IMR-90 (cell line): ENCODE results near the gene AZIN2. TPM values are rescaled to one million over a fixed set of nuclear protein-coding genes. Genes with fewer than 3 reads are reported as not detected.

Experiments
- ATAC-seq: fragments of 200-7000 bp; cut with Tn5 transposase; 2 replicates; pipeline ENCODE4 v1.9.1; 2020; ENCODE audit warnings: low read depth, mild to moderate bottlenecking, moderate library complexity
- BruUV-seq: library from RNA; stranded (reverse); fragments of 400-500 nt; replicated peaks from 2 replicates; lab custom pipeline; 2021; lab: Mats Ljungman, UMichigan
- CTCF ChIA-PET: fragments of 300-600 bp; formaldehyde crosslinking; extraction: SDS; loops from one replicate; lab custom pipeline; 2021; ENCODE audit warnings: antibody characterized with exemption; lab: Yijun Ruan, JAX
- POLR2A ChIA-PET: fragments of 300-600 bp; sonication (Branson Sonifier 250); formaldehyde crosslinking; loops from one replicate; lab custom pipeline; 2022; ENCODE audit warnings: antibody characterized with exemption; ENCODE audit not compliant: unreplicated experiment; lab: Charles Lee
- DNase-seq: peaks from one replicate; pipeline ENCODE4 v3.0.0; 2013
- H2AFZ ChIP-seq: replicated peaks from 2 replicates; pipeline ENCODE3; 2013; ENCODE audit warnings: low read length, mild to moderate bottlenecking; ENCODE audit not compliant: poor library complexity
- H2AK5ac ChIP-seq: 2 replicates; pipeline ENCODE4 v1.6.1; 2013; ENCODE audit warnings: low read depth, low read length, inconsistent platforms
- H2AK9ac ChIP-seq: replicated peaks from 2 replicates; pipeline ENCODE3; 2013; ENCODE audit warnings: mild to moderate bottlenecking, low read depth, low read length, moderate library complexity; ENCODE audit not compliant: poor library complexity
- H2BK120ac ChIP-seq: 2 replicates; pipeline ENCODE4 v1.6.1; 2013; ENCODE audit warnings: low read depth, low read length, inconsistent platforms
- H2BK15ac ChIP-seq: 3 replicates; pipeline ENCODE4 v1.6.1; 2013; ENCODE audit warnings: low read depth, low read length, inconsistent platforms
- H2BK20ac ChIP-seq: 2 replicates; pipeline ENCODE4 v1.6.1; 2013; ENCODE audit warnings: low read depth, mild to moderate bottlenecking, inconsistent platforms, low read length, moderate library complexity
- H2BK5ac ChIP-seq: 2 replicates; pipeline ENCODE4 v1.6.1; 2013; ENCODE audit warnings: mild to moderate bottlenecking, low read depth, low read length, inconsistent platforms; ENCODE audit not compliant: poor library complexity, severe bottlenecking
- H3K14ac ChIP-seq: replicated peaks from 2 replicates; pipeline ENCODE4 v1.6.1; 2013; ENCODE audit warnings: low read depth, low read length, inconsistent platforms
- H3K18ac ChIP-seq: 2 replicates; pipeline ENCODE4 v1.6.1; 2013; ENCODE audit warnings: low read depth, low read length, control low read depth
- H3K23ac ChIP-seq: 2 replicates; pipeline ENCODE4 v1.6.1; 2013; ENCODE audit warnings: low read depth, low read length, inconsistent platforms
- H3K27ac ChIP-seq: 2 replicates; pipeline ENCODE4 v1.5.1; 2013; ENCODE audit warnings: mild to moderate bottlenecking, control low read depth, low read length; ENCODE audit not compliant: insufficient read depth
- H3K27me3 ChIP-seq: 2 replicates; pipeline ENCODE4 v1.6.1; 2013; ENCODE audit warnings: low read length; ENCODE audit not compliant: control insufficient read depth, insufficient read depth
- H3K36me3 ChIP-seq: 2 replicates; pipeline ENCODE4 v1.6.1; 2013; ENCODE audit warnings: low read length, mixed read lengths; ENCODE audit not compliant: control insufficient read depth, insufficient read depth
- H3K4ac ChIP-seq: 2 replicates; pipeline ENCODE4 v1.6.1; 2013; ENCODE audit warnings: low read depth, low read length, inconsistent platforms
- H3K4me1 ChIP-seq: 2 replicates; pipeline ENCODE4 v1.6.1; 2013; ENCODE audit warnings: low read length, mixed read lengths; ENCODE audit not compliant: control insufficient read depth, insufficient read depth
- H3K4me2 ChIP-seq: 2 replicates; pipeline ENCODE4 v1.6.1; 2013; ENCODE audit warnings: low read depth, mild to moderate bottlenecking, control low read depth, low read length, moderate library complexity
- H3K4me3 ChIP-seq: 2 replicates; pipeline ENCODE4 v1.5.1; 2013; ENCODE audit warnings: low read depth, mild to moderate bottlenecking, control low read depth, low read length, moderate library complexity; ENCODE audit not compliant: insufficient read depth
- H3K56ac ChIP-seq: 2 replicates; pipeline ENCODE4 v1.6.1; 2013; ENCODE audit warnings: low read length, inconsistent platforms; ENCODE audit not compliant: insufficient read depth; ENCODE audit errors: extremely low read depth
- H3K79me1 ChIP-seq, 2 experiments: 2 replicates each; pipeline ENCODE4 v1.6.1; 2013; ENCODE audit warnings: low read length in 2 of 2, inconsistent platforms in 1 of 2, low read depth in 1 of 2
- H3K9ac ChIP-seq: 2 replicates; pipeline ENCODE4 v1.6.1; 2013; ENCODE audit warnings: low read depth, low read length, control low read depth
- H3K9me1 ChIP-seq: 2 replicates; pipeline ENCODE4 v1.6.1; 2013; ENCODE audit warnings: low read length, inconsistent platforms; ENCODE audit not compliant: insufficient read depth
- H3K9me3 ChIP-seq: 2 replicates; pipeline ENCODE4 v1.6.1; 2013; ENCODE audit warnings: low read length; ENCODE audit not compliant: control insufficient read depth, insufficient read depth
- H4K20me1 ChIP-seq: 2 replicates; pipeline ENCODE4 v1.6.1; 2013; ENCODE audit warnings: low read length, inconsistent platforms; ENCODE audit not compliant: insufficient read depth
- H4K5ac ChIP-seq: 2 replicates; pipeline ENCODE4 v1.6.1; 2013; ENCODE audit warnings: mild to moderate bottlenecking, low read depth, low read length, control low read depth
- H4K8ac ChIP-seq, 2 experiments: 2 replicates each; pipeline ENCODE4 v1.6.1; 2013; ENCODE audit warnings: low read depth in 2 of 2, low read length in 2 of 2, control low read depth in 1 of 2, inconsistent platforms in 1 of 2
- H4K91ac ChIP-seq: 2 replicates; pipeline ENCODE4 v1.6.1; 2013; ENCODE audit warnings: low read depth, low read length, inconsistent platforms; ENCODE audit not compliant: insufficient read depth
- BHLHE40 ChIP-seq: fragments of 150-350 bp; IDR thresholded peaks from 2 replicates; pipeline ENCODE4 v1.6.1; 2016; ENCODE audit warnings: mild to moderate bottlenecking, low read depth, low read length
- CEBPB ChIP-seq: IDR thresholded peaks from 2 replicates; pipeline ENCODE4 v1.6.1; 2012; ENCODE audit warnings: low read depth, low read length, improper control_type of control experiment
- CHD1 ChIP-seq: IDR thresholded peaks from 2 replicates; pipeline ENCODE4 v1.6.1; 2012; ENCODE audit warnings: low read depth, low read length, improper control_type of control experiment
- CTCF ChIP-seq: conservative IDR thresholded peaks from 2 replicates; pipeline ENCODE4 v1.5.1; 2012; ENCODE audit warnings: mild to moderate bottlenecking, low read depth, low read length, improper control_type of control experiment
- ELK1 ChIP-seq: fragments of 150-350 bp; IDR thresholded peaks from 2 replicates; pipeline ENCODE4 v1.6.1; 2016; ENCODE audit warnings: low read depth, mild to moderate bottlenecking, low read length, moderate library complexity, borderline replicate concordance
- FOS ChIP-seq: fragments of 150-350 bp; IDR thresholded peaks from 2 replicates; pipeline ENCODE4 v1.6.1; 2016; ENCODE audit warnings: low read depth, low read length
- MAFK ChIP-seq: IDR thresholded peaks from 2 replicates; pipeline ENCODE4 v1.6.1; 2012; ENCODE audit warnings: low read depth, low read length, improper control_type of control experiment
- MAZ ChIP-seq: IDR thresholded peaks from 2 replicates; pipeline ENCODE4 v1.6.1; 2012; ENCODE audit warnings: low read depth, mild to moderate bottlenecking, low read length, improper control_type of control experiment, moderate library complexity, borderline replicate concordance
- POLR2A ChIP-seq: IDR thresholded peaks from 2 replicates; pipeline ENCODE4 v1.6.1; 2012; ENCODE audit warnings: mild to moderate bottlenecking, low read depth, low read length
- RAD21 ChIP-seq: IDR thresholded peaks from 2 replicates; pipeline ENCODE4 v1.6.1; 2012; ENCODE audit warnings: low read length, improper control_type of control experiment
- RCOR1 ChIP-seq: IDR thresholded peaks from 2 replicates; pipeline ENCODE4 v1.6.1; 2012; ENCODE audit warnings: mild to moderate bottlenecking, low read length, improper control_type of control experiment; ENCODE audit not compliant: insufficient replicate concordance
- SMC3 ChIP-seq: fragments of 150-350 bp; IDR thresholded peaks from 2 replicates; pipeline ENCODE4 v1.6.1; 2016; ENCODE audit warnings: low read depth, mild to moderate bottlenecking, antibody characterized with exemption, low read length, moderate library complexity
- USF2 ChIP-seq: fragments of 150-350 bp; IDR thresholded peaks from 2 replicates; pipeline ENCODE4 v1.6.1; 2017; ENCODE audit warnings: mild to moderate bottlenecking, antibody characterized with exemption, low read length, low read depth
- WGBS, 2 experiments: methylation state at CpG; one replicate each; pipeline versions ENCODE4 v1.1.5 to v1.1.7; 2013; ENCODE audit warnings: missing lambda C conversion rate in 2 of 2; ENCODE audit not compliant: insufficient read length in 1 of 2; ENCODE audit errors: extremely low coverage in 2 of 2; 5-methylcytosine and 5-hydroxymethylcytosine counted together
- dilution Hi-C: fragments of 300-500 bp; cut with HindIII; formaldehyde crosslinking; loops from one replicate; pipeline ENCODE4 v1.14.3; 2018; ENCODE audit warnings: low sequenced_read_pairs; ENCODE audit not compliant: unreplicated experiment
- in situ Hi-C: fragments of 300-500 bp; cut with MboI; formaldehyde crosslinking; loops from 3 replicates; pipeline ENCODE4 v1.14.3; 2019; ENCODE audit warnings: low sequenced_read_pairs, inconsistent platforms, mixed read lengths
- intact Hi-C: fragments of 100-400 bp; cut with micrococcal nuclease; formaldehyde crosslinking; loops from 2 replicates; pipeline ENCODE4 v1.10.0; 2022
- polyA plus RNA-seq, 3 experiments: library from polyadenylated mRNA; depleted of rRNA; stranded (reverse); fragments of >200 nt; gene quantifications; 2 replicates each; pipeline ENCODE4 v1.2.3, GENCODE V29; 2012; ENCODE audit warnings: low replicate concordance in 1 of 3
- total RNA-seq: library from RNA; depleted of rRNA; stranded (reverse); fragments of >200 nt; gene quantifications from 2 replicates; pipeline ENCODE4 v1.2.3, GENCODE V29; 2012

AZIN2 gene
- total and polyA plus RNA-seq, 2 of the 4 experiments (the other 2 are of a cell fraction) = 4.7 to 8.9 TPM

GRCh38 chr1:33036526-33037503, 44.1 kb upstream of the AZIN2 start, which contains the start of gene AK2:
Gene AK2, minus strand, starts transcription at chr1:33036883. Its CDS starts 55 bp downstream, at chr1:33036828.
- Histone ChIP-seq H3K4me2 (peak within 1 kb of the TSS; percentile 96), H4K20me1 (peaks cover 12% of the 10 kb centered on the region), H3K27me3 (no peaks in the 10 kb centered on the region), H3K4me1 (peaks cover 5% of the 10 kb centered on the region; the same call in 1 of the 2 replicates), H4K8ac (peak within 1 kb of the TSS; percentile 72 to 88), H3K4ac (peak within 1 kb of the TSS; percentile 88), H3K9ac (peak within 1 kb of the TSS; percentile 72), H2BK5ac (peak within 1 kb of the TSS; percentile 38), H2BK120ac (no peak within 1 kb of the TSS), H3K79me1 (peaks cover 15 to 42% of the 10 kb centered on the region in 2 experiments), H2BK15ac (0 out of 3 replicates have a peak within 1 kb of the TSS, but pooled peaks have one; percentile 19), H3K36me3 (0 out of 2 replicates have a peak, but pooled peaks cover 2% of the 10 kb centered on the region), H2BK20ac (no peak within 1 kb of the TSS), H4K5ac (peak within 1 kb of the TSS; percentile 62), H3K4me3 (peak within 1 kb of the TSS; percentile 68), H3K27ac (peak within 1 kb of the TSS; percentile 60), H2AK5ac (peak within 1 kb of the TSS; percentile 83), H3K23ac (peak within 1 kb of the TSS; percentile 90), H3K9me1 (peaks cover 10% of the 10 kb centered on the region; the same call in 1 of the 2 replicates), H4K91ac (peak within 1 kb of the TSS; percentile 73; the same call in 1 of the 2 replicates), H3K9me3 (no peaks in the 10 kb centered on the region), H3K18ac (peak within 1 kb of the TSS; percentile 11; the same call in 1 of the 2 replicates), H2AK9ac (peak within 1 kb of the TSS; percentile 98), H2AFZ (peak within 1 kb of the TSS; percentile 92), H3K56ac (peak within 1 kb of the TSS; percentile 35), H3K14ac (peak within 1 kb of the TSS; percentile 95)
- peak; percentile 97 for DNase-seq
- ChIA-PET CTCF (no interaction called here), POLR2A (no interaction called here)
- 0% methylated on average over 22 of the region's 59 CpGs; no CpG with 5 or more reads in 1 of the 2 experiments for WGBS, 2 experiments
- in situ Hi-C loops (no loop called here), intact Hi-C loops (no loop called here), dilution Hi-C loops (no loop called here)
- peak; percentile 100 for ATAC-seq
- no TSS peak for BruUV-seq
- TF ChIP-seq MAFK (no peak), CTCF (no peak), USF2 (no peak), BHLHE40 (peak; percentile 71), POLR2A (peak; percentile 85), CEBPB (no peak), RCOR1 (no peak), RAD21 (no peak), FOS (peak; percentile 84; the same call in 1 of the 2 replicates), ELK1 (no peak), CHD1 (no peak), SMC3 (no peak), MAZ (no peak; the same call in 1 of the 2 replicates)
